IPS-18a (cell line): Measurements from ENCODE around the gene CCDC182.

Experiments used
- H3K27ac ChIP-seq: one replicate; pipeline ENCODE4 v1.5.1; 2013; ENCODE audit warnings: low read length
- H3K27me3 ChIP-seq: one replicate; pipeline ENCODE4 v1.6.1; 2013; ENCODE audit warnings: mild to moderate bottlenecking, low read length; ENCODE audit not compliant: control insufficient read depth, insufficient read depth
- H3K36me3 ChIP-seq: one replicate; pipeline ENCODE4 v1.6.1; 2013; ENCODE audit warnings: low read depth, low read length; ENCODE audit not compliant: control insufficient read depth
- H3K4me1 ChIP-seq: one replicate; pipeline ENCODE4 v1.6.1; 2013; ENCODE audit warnings: low read depth, low read length; ENCODE audit not compliant: control insufficient read depth
- H3K4me3 ChIP-seq: one replicate; pipeline ENCODE4 v1.5.1; 2013; ENCODE audit warnings: low read length
- H3K9ac ChIP-seq: one replicate; pipeline ENCODE4 v1.6.1; 2013; ENCODE audit warnings: mild to moderate bottlenecking, low read length, moderate library complexity
- H3K9me3 ChIP-seq: one replicate; pipeline ENCODE4 v1.6.1; 2013; ENCODE audit warnings: low read depth, low read length; ENCODE audit not compliant: control insufficient read depth

CCDC182 gene

DNA sequence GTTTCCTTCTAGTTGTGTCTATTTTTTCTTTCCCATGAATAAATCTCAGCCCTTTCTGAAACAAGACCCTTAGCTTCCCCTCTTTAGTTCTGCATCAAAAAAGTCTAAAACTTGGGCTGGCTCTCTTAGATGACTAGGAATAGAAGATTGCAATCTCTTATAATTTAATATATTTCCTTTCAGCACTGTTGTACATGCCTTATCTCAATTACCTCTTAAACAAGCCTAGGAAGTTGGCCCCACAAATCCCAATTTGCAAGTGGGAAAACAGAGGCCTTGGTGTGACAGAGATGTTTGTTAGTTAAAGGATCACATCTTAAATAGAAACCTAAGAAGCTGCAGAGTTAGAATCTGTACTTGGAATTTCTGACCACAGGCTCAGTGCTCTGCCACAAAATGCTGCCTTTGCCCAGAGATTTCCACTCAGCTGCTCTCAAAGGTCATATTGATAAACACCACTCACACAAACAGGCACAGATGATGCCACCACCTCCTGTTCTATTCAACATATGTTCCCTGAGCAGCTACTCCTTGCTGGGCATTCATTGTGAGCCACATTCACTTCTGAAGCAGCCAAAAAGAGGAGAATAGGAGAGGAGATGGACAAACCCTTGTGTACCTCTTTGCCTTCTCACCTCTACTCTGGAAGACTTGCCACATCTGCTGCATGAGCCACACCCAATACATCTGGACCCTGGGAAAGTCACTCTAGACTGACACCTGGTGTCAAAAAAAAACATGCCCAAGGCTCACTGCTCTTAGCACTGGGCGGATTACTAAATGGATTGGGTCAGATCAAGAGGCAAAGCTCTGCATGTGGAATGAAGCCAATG, 5.5 kb downstream of the CCDC182 start:
- Histone ChIP-seq H3K27ac (no peak overlapping the region), H3K9me3 (no peaks in the 10 kb centered on the region), H3K27me3 (no peaks in the 10 kb centered on the region), H3K4me3 (no peak overlapping the region), H3K4me1 (no peaks in the 10 kb centered on the region), H3K36me3 (no peaks in the 10 kb centered on the region), H3K9ac (no peak overlapping the region)

DNA sequence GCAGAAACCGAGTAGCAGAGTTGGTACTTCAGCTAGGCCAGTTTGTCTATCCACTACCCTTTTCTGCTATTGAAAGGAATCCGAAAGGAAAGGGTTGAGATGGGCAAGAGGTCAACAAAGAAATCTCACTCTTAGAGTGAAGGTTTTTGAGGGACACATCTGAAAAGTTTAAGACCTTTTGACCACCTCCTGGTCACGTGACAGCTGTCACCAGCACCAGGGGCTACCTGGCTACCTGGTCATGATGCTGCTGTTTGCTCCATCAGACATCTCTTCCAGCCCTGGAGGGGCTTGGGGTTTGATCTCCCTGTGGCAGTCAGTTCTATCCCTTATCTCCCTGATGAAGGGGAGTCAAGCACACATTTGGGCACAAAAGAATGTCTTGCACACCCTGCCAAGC, 7.6 kb downstream of the CCDC182 start:
- Histone ChIP-seq H3K36me3 (no peaks in the 10 kb centered on the region), H3K27me3 (no peaks in the 10 kb centered on the region), H3K9me3 (no peaks in the 10 kb centered on the region), H3K9ac (no peak overlapping the region), H3K27ac (no peak overlapping the region), H3K4me1 (no peaks in the 10 kb centered on the region), H3K4me3 (no peak overlapping the region)

DNA sequence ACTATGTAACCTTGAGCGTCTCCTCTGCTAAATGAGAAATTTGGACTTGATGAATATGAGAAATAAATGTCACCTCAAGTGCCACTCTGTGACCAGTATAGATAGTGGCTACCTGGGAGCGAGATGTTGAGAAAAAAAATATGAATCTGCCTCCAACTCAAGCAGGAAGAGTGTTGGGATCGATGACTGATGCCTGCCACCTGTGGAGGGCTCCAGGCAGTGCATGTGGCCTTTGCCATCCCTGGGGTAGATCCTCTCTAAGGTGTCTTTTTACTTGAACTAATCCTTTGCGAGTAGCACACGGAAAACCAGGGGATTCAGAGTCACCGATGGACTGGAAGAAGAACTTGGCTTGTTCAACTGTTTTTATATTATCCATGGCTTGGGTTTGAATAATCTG, 9.4 kb downstream of the CCDC182 start:
- no peaks in the 10 kb centered on the region for H3K36me3 ChIP-seq
- no peak overlapping the region for H3K4me3 ChIP-seq
- no peak overlapping the region for H3K27ac ChIP-seq
- no peaks in the 10 kb centered on the region for H3K9me3 ChIP-seq
- H3K9ac ChIP-seq: no peak overlapping the region
- H3K4me1 ChIP-seq: no peaks in the 10 kb centered on the region
- no peaks in the 10 kb centered on the region for H3K27me3 ChIP-seq

DNA sequence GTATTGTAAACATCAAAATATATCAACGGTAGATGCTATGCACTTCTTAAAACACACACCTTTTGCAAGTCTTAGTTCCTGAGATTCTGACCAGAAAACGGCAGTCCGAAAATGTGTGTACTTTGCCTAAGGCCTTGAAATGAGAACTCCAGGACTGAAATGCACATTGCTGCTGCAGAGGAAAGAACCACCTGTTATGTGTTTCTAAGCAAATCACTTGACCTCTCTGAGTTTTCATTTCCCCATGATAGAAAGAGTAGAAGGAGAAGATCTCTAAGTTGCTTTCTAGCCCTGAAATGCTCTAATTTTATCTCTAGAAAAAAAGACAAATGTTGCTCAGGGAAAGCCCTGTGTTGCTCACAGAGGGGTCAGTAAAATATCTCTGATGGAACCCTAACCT, 9.9 kb downstream of the CCDC182 start:
- H3K9ac ChIP-seq: no peak overlapping the region

DNA sequence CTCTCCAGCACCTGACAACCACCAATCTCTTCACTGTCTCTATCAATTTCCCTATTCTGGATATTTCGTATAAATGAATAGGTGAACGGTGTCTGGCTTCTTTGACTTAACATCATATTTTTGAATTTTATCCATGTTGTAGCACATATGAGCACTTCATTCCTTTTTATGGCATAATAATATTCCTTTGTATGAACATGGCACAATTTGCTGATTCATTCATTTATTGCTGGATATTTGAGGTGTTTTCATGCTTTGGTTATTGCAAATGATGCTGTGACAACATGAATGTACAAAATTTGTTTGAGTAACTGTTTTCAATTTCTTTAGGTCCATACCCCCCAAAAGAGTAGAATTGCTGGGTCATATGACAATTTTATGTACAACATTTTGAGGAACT, 12.0 kb downstream of the CCDC182 start:
- no peak overlapping the region for H3K27ac ChIP-seq
- no peaks in the 10 kb centered on the region for H3K9me3 ChIP-seq
- no peak overlapping the region for H3K4me3 ChIP-seq
- no peaks in the 10 kb centered on the region for H3K4me1 ChIP-seq
- H3K36me3 ChIP-seq: no peaks in the 10 kb centered on the region
- no peaks in the 10 kb centered on the region for H3K27me3 ChIP-seq
- H3K9ac ChIP-seq: no peak overlapping the region

More for the DNA sequence above, 9.9 kb downstream of the CCDC182 start:
- no peaks in the 10 kb centered on the region for H3K9me3 ChIP-seq
- H3K36me3 ChIP-seq: no peaks in the 10 kb centered on the region
- no peaks in the 10 kb centered on the region for H3K27me3 ChIP-seq
- no peak overlapping the region for H3K4me3 ChIP-seq
- H3K27ac ChIP-seq: no peak overlapping the region
- no peaks in the 10 kb centered on the region for H3K4me1 ChIP-seq

DNA sequence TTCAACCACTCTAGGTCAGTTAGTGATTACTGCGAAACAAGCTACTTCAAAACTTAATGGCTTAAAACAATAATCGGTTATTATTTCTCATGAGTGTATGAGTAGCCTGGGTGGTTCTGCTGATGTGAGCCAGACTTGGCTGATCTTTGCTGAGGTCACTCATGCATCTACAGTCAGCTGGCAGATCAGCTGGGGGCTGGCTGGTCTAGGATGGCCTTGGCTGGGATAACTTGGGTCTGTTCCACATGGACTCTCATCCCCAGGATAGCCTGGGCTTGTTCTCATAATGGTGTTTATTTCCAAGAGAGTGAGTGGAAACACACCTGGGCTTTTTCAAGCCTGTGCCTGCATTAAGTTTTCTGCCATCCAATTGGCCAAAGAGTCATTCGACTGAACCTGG, 13.0 kb downstream of the CCDC182 start:
- Histone ChIP-seq H3K9ac (no peak overlapping the region), H3K9me3 (no peaks in the 10 kb centered on the region), H3K4me3 (no peak overlapping the region), H3K36me3 (no peaks in the 10 kb centered on the region), H3K27ac (no peak overlapping the region), H3K27me3 (no peaks in the 10 kb centered on the region), H3K4me1 (no peaks in the 10 kb centered on the region)

- no peak overlapping the region for H3K4me3 ChIP-seq
- no peaks in the 10 kb centered on the region for H3K36me3 ChIP-seq
- H3K9me3 ChIP-seq: no peaks in the 10 kb centered on the region
- H3K27me3 ChIP-seq: no peaks in the 10 kb centered on the region
- no peak overlapping the region for H3K27ac ChIP-seq
- H3K9ac ChIP-seq: no peak overlapping the region
- H3K4me1 ChIP-seq: no peaks in the 10 kb centered on the region
Measured at GRCh38 chr17:57730026-57730701, 14.9 kb downstream of the CCDC182 start.

DNA sequence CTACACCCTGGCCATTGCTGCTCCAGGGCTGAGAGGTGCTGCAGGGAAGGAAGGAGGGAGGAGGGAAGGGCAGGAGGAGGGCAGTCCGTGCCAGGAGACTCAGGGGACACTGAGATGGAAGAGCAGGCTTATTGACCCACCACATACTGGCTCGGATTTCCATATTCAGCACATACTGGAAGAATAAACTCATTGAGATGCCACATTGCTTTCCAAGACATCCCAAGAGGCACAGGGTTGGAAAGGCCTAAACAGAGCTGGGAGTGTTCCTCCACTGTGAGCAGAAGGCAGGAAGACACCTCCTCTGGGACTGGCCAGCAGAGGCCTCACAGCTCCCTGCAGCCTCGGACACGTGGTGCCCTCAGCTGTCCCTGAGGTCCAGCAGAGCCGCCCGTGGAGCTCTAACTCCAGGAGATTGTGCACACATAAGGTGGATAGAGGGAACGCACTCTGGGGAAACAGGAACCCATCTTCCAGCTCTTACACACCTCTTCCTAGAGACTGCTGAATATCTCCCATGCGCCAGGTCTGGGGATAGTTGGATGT, 17.4 kb downstream of the CCDC182 start:
- no peaks in the 10 kb centered on the region for H3K36me3 ChIP-seq
- no peaks in the 10 kb centered on the region for H3K4me1 ChIP-seq
- H3K9ac ChIP-seq: no peak overlapping the region
- H3K4me3 ChIP-seq: no peak overlapping the region
- H3K27me3 ChIP-seq: no peaks in the 10 kb centered on the region
- H3K27ac ChIP-seq: no peak overlapping the region
- H3K9me3 ChIP-seq: no peaks in the 10 kb centered on the region

DNA sequence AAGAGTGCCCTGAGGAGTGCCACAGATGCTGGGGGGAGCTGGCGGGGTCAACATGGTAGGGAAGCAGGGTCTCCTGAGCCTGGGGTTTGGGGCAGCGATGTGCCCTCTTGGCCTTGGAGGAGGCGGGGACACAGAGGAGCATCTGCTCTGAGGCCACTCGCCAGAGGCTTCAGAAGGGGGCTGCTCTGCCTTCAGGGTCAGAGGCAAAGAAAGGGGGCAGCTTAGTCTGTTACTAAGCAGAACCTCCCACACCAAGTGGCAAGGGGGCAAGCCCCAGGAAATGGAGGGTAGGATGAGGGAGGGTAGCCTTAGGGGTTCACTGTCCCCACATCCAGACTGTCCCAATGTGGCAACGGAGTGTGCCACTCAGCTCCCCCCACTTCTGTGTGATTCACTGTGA, 18.3 kb downstream of the CCDC182 start:
- Histone ChIP-seq H3K4me3 (no peak overlapping the region), H3K9me3 (no peaks in the 10 kb centered on the region), H3K27me3 (no peaks in the 10 kb centered on the region), H3K27ac (no peak overlapping the region), H3K4me1 (no peaks in the 10 kb centered on the region), H3K36me3 (no peaks in the 10 kb centered on the region), H3K9ac (no peak overlapping the region)

- Histone ChIP-seq H3K9me3 (no peaks in the 10 kb centered on the region), H3K9ac (no peak overlapping the region), H3K27me3 (no peaks in the 10 kb centered on the region), H3K36me3 (no peaks in the 10 kb centered on the region), H3K4me1 (no peaks in the 10 kb centered on the region), H3K4me3 (no peak overlapping the region), H3K27ac (no peak overlapping the region)
Measured at GRCh38 chr17:57726213-57726790, 18.8 kb downstream of the CCDC182 start.

GRCh38 chr17:57724729-57725125, 20.4 kb downstream of the CCDC182 start:
- Histone ChIP-seq H3K9ac (no peak overlapping the region), H3K27ac (no peak overlapping the region), H3K27me3 (no peaks in the 10 kb centered on the region), H3K9me3 (no peaks in the 10 kb centered on the region), H3K4me3 (no peak overlapping the region), H3K36me3 (no peaks in the 10 kb centered on the region), H3K4me1 (no peaks in the 10 kb centered on the region)
